ENCODE results near the gene FTMT.

DNA sequence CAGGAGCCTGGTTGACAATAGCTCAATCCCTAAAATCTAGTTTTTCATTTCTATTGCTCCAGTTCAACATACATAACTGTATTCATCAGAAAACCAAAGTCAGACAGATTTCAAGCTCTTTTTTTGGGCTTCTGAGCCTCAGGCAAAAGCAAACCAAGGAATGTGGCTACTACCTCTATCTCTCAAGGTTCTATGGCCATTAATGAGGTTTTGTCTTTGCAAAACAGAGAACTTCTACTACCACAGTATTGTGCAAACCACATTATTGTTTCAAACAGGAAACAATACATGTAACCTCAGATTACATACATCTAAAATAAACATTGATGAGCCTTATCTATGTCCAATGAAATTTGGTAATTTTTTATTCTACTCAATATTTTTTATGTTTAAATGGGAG lies 35.5 kb upstream of the FTMT start:
- TF ChIP-seq, protein P1, sequence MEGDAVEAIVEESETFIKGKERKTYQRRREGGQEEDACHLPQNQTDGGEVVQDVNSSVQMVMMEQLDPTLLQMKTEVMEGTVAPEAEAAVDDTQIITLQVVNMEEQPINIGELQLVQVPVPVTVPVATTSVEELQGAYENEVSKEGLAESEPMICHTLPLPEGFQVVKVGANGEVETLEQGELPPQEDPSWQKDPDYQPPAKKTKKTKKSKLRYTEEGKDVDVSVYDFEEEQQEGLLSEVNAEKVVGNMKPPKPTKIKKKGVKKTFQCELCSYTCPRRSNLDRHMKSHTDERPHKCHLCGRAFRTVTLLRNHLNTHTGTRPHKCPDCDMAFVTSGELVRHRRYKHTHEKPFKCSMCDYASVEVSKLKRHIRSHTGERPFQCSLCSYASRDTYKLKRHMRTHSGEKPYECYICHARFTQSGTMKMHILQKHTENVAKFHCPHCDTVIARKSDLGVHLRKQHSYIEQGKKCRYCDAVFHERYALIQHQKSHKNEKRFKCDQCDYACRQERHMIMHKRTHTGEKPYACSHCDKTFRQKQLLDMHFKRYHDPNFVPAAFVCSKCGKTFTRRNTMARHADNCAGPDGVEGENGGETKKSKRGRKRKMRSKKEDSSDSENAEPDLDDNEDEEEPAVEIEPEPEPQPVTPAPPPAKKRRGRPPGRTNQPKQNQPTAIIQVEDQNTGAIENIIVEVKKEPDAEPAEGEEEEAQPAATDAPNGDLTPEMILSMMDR (IDR thresholded peaks at IDR 0.05; ENCODE audit: low read depth, low read length, poor library complexity, severe bottlenecking) = no peak
- no peak for TF ChIP-seq EZH2phosphoT487 (IDR thresholded peaks at IDR 0.05; ENCODE audit: borderline replicate concordance, low read length)
